Effector memory CD4-positive, alpha-beta T cell (primary cell): ENCODE data around the gene USP17L10.
"Not testable (repeated sequence)": the region's sequence is repeated elsewhere in the genome, so short reads cannot be mapped to it uniquely, and the experiment has no call there.

Experiments used
- DNase-seq, 3 donors: peaks; one replicate each; pipeline ENCODE4 v3.0.0-alpha.2; 2020
- H3K27ac ChIP-seq: 2 replicates; pipeline ENCODE4 v1.7.0; 2013; ENCODE audit warnings: mild to moderate bottlenecking, low read length, moderate library complexity; ENCODE audit not compliant: insufficient read depth, poor library complexity, severe bottlenecking
- H3K27me3 ChIP-seq: replicated peaks from 2 replicates; pipeline ENCODE4 v1.7.0; 2013; ENCODE audit warnings: mild to moderate bottlenecking, low read length; ENCODE audit not compliant: insufficient read depth, control insufficient read depth, poor library complexity, severe bottlenecking
- H3K36me3 ChIP-seq: 2 replicates; pipeline ENCODE4 v1.7.0; 2013; ENCODE audit warnings: mild to moderate bottlenecking, low read length, moderate library complexity; ENCODE audit not compliant: control insufficient read depth, insufficient read depth
- H3K4me1 ChIP-seq: 2 replicates; pipeline ENCODE4 v1.7.0; 2013; ENCODE audit warnings: low read length, mild to moderate bottlenecking; ENCODE audit not compliant: control insufficient read depth, insufficient read depth, poor library complexity, severe bottlenecking
- H3K4me3 ChIP-seq: 2 replicates; pipeline ENCODE4 v1.7.0; 2013; ENCODE audit warnings: low read length, low read depth, mild to moderate bottlenecking; ENCODE audit not compliant: insufficient read depth, poor library complexity, severe bottlenecking
- H3K9me3 ChIP-seq: 2 replicates; pipeline ENCODE4 v1.7.0; 2013; ENCODE audit warnings: mild to moderate bottlenecking, low read length, moderate library complexity; ENCODE audit not compliant: control insufficient read depth
- total RNA-seq, 3 donors: gene quantifications; one replicate each; lab custom pipeline; 2026; lab: John Stamatoyannopoulos, UW

USP17L10 gene
- 0 reads per million in 3 donors for total RNA-seq

DNA sequence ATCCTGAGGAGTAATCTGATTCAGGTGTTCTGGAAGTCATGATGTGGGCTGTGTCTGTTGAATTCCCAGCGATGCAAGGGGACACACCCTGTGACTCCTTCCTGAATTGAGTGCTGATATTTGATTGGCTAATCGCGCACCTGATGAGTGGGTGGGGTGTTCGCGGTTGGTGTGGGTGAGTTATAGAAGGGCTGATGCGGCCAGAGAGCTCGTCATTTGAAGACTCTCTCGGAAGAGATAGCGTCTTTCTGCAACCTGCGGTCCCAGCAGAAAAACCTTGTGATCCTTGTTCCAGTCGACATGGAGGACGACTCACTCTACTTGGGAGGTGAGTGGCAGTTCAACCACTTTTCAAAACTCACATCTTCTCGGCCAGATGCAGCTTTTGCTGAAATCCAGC is at the start of gene USP17L10:
TSS of gene USP17L10 (plus strand) at position 301 of the 400 bp plus-strand sequence. CDS start at position 301, 0 bp downstream.
- H3K27me3 ChIP-seq, H3K9me3 ChIP-seq, DNase-seq, H3K36me3 ChIP-seq, H3K4me1 ChIP-seq, H3K27ac ChIP-seq, H3K4me3 ChIP-seq: not testable (repeated sequence)

DNA sequence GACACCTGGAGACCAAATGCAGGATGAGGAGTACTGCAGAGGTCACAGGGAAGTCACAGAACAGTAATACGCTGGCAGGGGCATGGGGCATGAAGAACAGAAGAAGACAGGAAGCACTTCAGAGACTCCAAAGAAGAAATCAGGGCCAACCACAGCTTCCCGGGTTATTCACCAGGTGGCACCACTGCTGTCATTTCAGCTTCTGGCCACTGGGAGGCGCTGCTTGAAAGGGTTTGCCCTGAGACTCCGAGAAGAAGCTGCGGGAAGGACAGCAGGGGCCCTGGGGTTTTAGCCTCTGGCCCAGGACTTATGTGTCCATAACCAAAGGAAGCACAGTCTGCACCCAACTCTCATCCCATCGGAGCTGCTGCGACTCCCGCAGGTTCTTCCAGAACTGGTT is 44.5 kb upstream of the USP17L10 start:
- not testable (repeated sequence) for H3K9me3 ChIP-seq, H3K4me1 ChIP-seq, H3K4me3 ChIP-seq, H3K27ac ChIP-seq, H3K27me3 ChIP-seq, H3K36me3 ChIP-seq
- DNase-seq: peak in 1 of 3 donors; percentile 31

- H3K9me3 ChIP-seq, H3K27ac ChIP-seq, H3K4me3 ChIP-seq, H3K4me1 ChIP-seq, DNase-seq, H3K27me3 ChIP-seq, H3K36me3 ChIP-seq: not testable (repeated sequence)
Observed at GRCh38 chr4:9169791-9170459, 40.5 kb upstream of the USP17L10 start, which contains the start of gene FAM90A26. Gene FAM90A26, plus strand, starts transcription at chr4:9170409. Its CDS starts 2,764 bp downstream, at chr4:9173173.

- DNase-seq, H3K4me1 ChIP-seq, H3K27ac ChIP-seq, H3K36me3 ChIP-seq, H3K27me3 ChIP-seq, H3K4me3 ChIP-seq, H3K9me3 ChIP-seq: not testable (repeated sequence)
Observed at GRCh38 chr4:9214701-9215100, 4.2 kb downstream of the USP17L10 start.

GRCh38 chr4:9215105-9215504 is 4.6 kb downstream of the USP17L10 start, which contains the start of gene USP17L11:
Gene USP17L11, plus strand, starts transcription at chr4:9215405. Its CDS starts 0 bp downstream, at chr4:9215405.
- not testable (repeated sequence) for H3K9me3 ChIP-seq, H3K27ac ChIP-seq, DNase-seq, H3K4me1 ChIP-seq, H3K4me3 ChIP-seq, H3K27me3 ChIP-seq, H3K36me3 ChIP-seq

DNA sequence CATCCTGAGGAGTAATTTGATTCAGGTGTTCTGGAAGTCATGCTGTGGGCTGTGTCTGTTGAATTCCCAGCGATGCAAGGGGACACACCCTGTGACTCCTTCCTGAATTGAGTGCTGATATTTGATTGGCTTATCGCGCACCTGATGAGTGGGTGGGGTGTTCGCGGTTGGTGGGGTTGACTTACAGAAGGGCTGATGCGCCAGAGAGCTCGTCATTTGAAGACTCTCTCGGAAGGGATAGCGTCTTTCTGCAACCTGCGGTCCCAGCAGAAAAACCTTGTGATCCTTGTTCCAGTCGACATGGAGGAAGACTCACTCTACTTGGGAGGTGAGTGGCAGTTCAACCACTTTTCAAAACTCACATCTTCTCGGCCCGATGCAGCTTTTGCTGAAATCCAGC is 9.4 kb downstream of the USP17L10 start, which contains the start of gene USP17L12:
TSS of gene USP17L12 (plus strand) at position 301 of the 400 bp plus-strand sequence. CDS start at position 301, 0 bp downstream.
- H3K4me3 ChIP-seq, H3K4me1 ChIP-seq, H3K36me3 ChIP-seq, H3K27ac ChIP-seq, DNase-seq, H3K9me3 ChIP-seq, H3K27me3 ChIP-seq: not testable (repeated sequence)

DNA sequence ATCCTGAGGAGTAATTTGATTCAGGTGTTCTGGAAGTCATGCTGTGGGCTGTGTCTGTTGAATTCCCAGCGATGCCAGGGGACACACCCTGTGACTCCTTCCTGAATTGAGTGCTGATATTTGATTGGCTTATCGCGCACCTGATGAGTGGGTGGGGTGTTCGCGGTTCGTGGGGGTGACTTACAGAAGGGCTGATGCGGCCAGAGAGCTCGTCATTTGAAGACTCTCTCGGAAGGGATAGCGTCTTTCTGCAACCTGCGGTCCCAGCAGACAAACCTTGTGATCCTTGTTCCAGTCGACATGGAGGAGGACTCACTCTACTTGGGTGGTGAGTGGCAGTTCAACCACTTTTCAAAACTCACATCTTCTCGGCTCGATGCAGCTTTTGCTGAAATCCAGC is 14.1 kb downstream of the USP17L10 start, which contains the start of gene USP17L13:
TSS of gene USP17L13 (plus strand) at position 301 of the 400 bp plus-strand sequence. CDS start at position 301, 0 bp downstream.
- not testable (repeated sequence) for H3K27me3 ChIP-seq, H3K4me1 ChIP-seq, H3K9me3 ChIP-seq, H3K27ac ChIP-seq, H3K36me3 ChIP-seq, H3K4me3 ChIP-seq, DNase-seq

- H3K4me1 ChIP-seq, DNase-seq, H3K9me3 ChIP-seq, H3K27ac ChIP-seq, H3K27me3 ChIP-seq, H3K36me3 ChIP-seq, H3K4me3 ChIP-seq: not testable (repeated sequence)
Observed at GRCh38 chr4:9230249-9230648, 19.8 kb downstream of the USP17L10 start.

- DNase-seq, H3K4me1 ChIP-seq, H3K36me3 ChIP-seq, H3K27ac ChIP-seq, H3K9me3 ChIP-seq, H3K4me3 ChIP-seq, H3K27me3 ChIP-seq: not testable (repeated sequence)
Observed at GRCh38 chr4:9234085-9234484, 23.6 kb downstream of the USP17L10 start, which contains the start of gene USP17L15. Gene USP17L15, plus strand, starts transcription at chr4:9234385. Its CDS starts 0 bp downstream, at chr4:9234385.

- H3K27me3 ChIP-seq, H3K36me3 ChIP-seq, H3K4me1 ChIP-seq, H3K9me3 ChIP-seq, H3K27ac ChIP-seq, H3K4me3 ChIP-seq, DNase-seq: not testable (repeated sequence)
Observed at GRCh38 chr4:9238461-9238860, 28.0 kb downstream of the USP17L10 start.
